ENCODE measurements around the gene USP25.
A peak's percentile ranks its signal among the peaks of the same experiment; 100 is the strongest.

USP25 gene

DNA sequence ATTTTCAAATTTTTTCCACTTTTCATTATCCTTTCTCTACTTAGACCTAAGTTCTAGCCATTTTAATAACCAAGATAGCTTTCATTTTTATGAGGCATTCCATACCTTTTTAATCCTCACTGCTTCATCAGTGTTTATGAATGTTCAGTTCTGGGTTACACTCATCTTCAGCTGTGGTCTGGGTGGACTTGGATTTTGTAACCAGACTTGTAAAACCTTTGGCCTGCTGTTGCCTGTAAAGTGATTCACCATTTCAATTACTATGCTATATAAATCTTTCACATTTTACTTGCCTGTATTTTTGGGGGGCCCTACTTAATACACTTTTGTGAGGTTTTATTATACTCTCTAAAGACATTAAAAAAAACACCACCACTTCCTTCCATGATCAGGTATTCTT is 46.2 kb downstream of the USP25 start:
- Mint-ChIP-seq H3K36me3 (ENCODE audit: low read depth) (peaks cover 41% of the 10 kb centered on the region), H3K27ac (peak overlapping the region in 2 of 3 experiments; percentile 22 to 45), H3K4me3 (no peak overlapping the region), H3K9me3 (peaks cover 5% of the 10 kb centered on the region), H3K27me3 (ENCODE audit: low read depth) (no peaks in the 10 kb centered on the region), H3K4me1 (peaks cover 30% of the 10 kb centered on the region)
- TF ChIP-seq, protein P1, sequence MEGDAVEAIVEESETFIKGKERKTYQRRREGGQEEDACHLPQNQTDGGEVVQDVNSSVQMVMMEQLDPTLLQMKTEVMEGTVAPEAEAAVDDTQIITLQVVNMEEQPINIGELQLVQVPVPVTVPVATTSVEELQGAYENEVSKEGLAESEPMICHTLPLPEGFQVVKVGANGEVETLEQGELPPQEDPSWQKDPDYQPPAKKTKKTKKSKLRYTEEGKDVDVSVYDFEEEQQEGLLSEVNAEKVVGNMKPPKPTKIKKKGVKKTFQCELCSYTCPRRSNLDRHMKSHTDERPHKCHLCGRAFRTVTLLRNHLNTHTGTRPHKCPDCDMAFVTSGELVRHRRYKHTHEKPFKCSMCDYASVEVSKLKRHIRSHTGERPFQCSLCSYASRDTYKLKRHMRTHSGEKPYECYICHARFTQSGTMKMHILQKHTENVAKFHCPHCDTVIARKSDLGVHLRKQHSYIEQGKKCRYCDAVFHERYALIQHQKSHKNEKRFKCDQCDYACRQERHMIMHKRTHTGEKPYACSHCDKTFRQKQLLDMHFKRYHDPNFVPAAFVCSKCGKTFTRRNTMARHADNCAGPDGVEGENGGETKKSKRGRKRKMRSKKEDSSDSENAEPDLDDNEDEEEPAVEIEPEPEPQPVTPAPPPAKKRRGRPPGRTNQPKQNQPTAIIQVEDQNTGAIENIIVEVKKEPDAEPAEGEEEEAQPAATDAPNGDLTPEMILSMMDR (IDR thresholded peaks at IDR 0.05; ENCODE audit: unreplicated experiment in 3 of 3): no peak

DNA sequence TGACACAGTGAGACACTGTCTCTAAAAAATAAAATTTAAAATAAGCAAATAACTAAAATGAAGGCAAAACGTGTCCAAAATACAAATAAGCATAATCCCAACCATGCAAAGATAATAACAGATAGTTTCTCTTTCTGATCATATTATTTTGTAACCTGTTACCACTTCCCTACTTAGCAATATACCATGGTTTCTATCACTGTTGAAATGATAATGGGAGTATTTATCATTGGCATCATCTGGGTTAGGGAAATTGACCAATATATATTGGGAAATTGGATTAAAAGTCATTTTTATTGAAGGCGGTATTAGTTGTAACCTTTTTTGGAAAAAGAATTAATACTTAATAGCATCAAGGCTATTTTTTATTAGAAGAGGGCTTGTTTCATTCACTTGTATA is 47.0 kb downstream of the USP25 start:
- TF ChIP-seq, protein P1 (IDR thresholded peaks at IDR 0.05; ENCODE audit: unreplicated experiment in 3 of 3): no peak
- peaks cover 8% of the 10 kb centered on the region for H3K9me3 Mint-ChIP-seq

DNA sequence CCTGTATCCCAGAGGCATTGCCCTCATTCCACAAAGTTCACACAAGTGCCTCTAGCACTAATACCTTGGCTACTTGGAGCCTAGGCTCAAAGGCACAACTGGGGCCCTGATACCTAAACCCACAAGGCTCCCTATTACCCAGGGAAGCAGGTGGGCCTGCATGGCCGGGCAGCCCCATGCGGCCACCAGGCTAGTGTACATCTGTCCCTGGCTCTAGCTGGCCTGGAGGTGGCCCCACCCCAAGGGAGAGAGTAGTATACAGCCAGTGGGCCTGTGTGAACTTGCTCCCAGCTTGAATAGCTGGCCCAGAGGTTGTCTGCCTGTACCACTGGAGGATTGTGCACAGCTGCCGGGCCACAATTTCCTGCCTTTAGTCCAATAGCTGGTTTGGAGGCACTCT is 52.2 kb downstream of the USP25 start:
- peaks cover 54% of the 10 kb centered on the region for H3K36me3 Mint-ChIP-seq (ENCODE audit: low read depth)
- H3K27me3 Mint-ChIP-seq (ENCODE audit: low read depth): no peaks in the 10 kb centered on the region
- H3K4me3 Mint-ChIP-seq: no peak overlapping the region
- H3K4me1 Mint-ChIP-seq: peaks cover 17% of the 10 kb centered on the region
- TF ChIP-seq, protein P1 (IDR thresholded peaks at IDR 0.05; ENCODE audit: unreplicated experiment in 3 of 3): no peak
- H3K9me3 Mint-ChIP-seq: peaks cover 21% of the 10 kb centered on the region
- no peak overlapping the region for H3K27ac Mint-ChIP-seq

More for the DNA sequence above, 47.0 kb downstream of the USP25 start:
- peaks cover 42% of the 10 kb centered on the region for H3K36me3 Mint-ChIP-seq (ENCODE audit: low read depth)
- H3K4me3 Mint-ChIP-seq: no peak overlapping the region
- peaks cover 26% of the 10 kb centered on the region for H3K4me1 Mint-ChIP-seq
- no peaks in the 10 kb centered on the region for H3K27me3 Mint-ChIP-seq (ENCODE audit: low read depth)
- no peak overlapping the region for H3K27ac Mint-ChIP-seq

DNA sequence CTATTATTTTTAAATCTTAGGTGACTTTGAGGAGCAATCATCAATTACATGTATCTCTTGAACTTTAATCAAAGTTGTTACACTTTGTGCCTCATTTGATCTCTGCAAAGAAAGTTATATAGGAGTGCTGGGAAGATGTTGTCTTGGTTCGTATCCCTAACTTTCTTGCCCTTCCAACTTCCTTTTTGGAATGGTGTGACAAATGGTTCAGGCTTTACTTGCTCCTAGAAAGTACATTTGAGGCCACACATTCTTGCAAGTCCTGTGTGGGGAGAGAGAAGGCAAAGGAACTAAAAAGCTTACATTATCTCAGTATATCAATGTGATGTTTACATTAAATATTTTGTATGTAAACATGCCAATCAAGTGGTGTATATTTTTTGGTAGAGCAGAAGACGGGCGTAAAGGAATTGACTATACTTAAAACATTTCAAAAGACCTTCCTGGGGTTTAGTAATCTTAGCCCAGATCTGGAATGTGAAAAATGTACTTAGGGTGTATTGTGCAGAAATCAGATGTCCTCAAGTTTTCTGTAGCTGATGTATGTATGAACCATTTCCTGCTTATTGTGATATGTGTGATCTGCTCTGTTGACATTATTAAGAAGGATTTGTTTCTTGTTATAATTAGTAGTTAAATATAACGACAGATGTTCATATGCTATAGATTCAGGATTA is 59.2 kb downstream of the USP25 start:
- TF ChIP-seq, protein P1 (IDR thresholded peaks at IDR 0.05; ENCODE audit: unreplicated experiment in 3 of 3): no peak
- Mint-ChIP-seq H3K36me3 (ENCODE audit: low read depth) (peaks cover 37% of the 10 kb centered on the region), H3K27me3 (ENCODE audit: low read depth) (no peaks in the 10 kb centered on the region), H3K9me3 (peaks cover 4% of the 10 kb centered on the region), H3K4me1 (peaks cover 12% of the 10 kb centered on the region), H3K4me3 (no peak overlapping the region), H3K27ac (no peak overlapping the region)

DNA sequence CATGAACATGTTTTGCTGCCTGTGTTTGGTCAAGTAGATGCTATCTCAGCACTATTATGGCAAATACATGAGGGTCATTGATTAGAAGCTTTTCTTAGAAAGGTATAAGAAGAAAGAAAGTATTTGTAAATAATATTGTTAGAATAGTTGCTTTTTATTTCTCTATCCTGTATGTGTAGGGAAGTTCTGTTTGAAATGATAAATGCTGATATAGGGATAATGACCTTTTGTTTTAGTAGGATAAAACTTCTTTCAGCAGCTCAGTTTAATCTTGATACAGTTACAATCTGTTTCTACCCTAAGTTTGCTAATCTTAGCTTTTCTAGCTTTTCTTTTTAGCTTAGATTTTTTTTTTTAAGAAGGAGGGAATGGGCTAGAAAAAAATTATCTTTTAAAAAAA is 63.3 kb downstream of the USP25 start:
- no peak overlapping the region for H3K4me3 Mint-ChIP-seq
- H3K9me3 Mint-ChIP-seq: no peaks in the 10 kb centered on the region
- H3K27ac Mint-ChIP-seq: no peak overlapping the region
- peaks cover 15% of the 10 kb centered on the region for H3K4me1 Mint-ChIP-seq
- TF ChIP-seq, protein P1 (IDR thresholded peaks at IDR 0.05; ENCODE audit: unreplicated experiment in 3 of 3): no peak
- peaks cover 32% of the 10 kb centered on the region for H3K36me3 Mint-ChIP-seq (ENCODE audit: low read depth)
- H3K27me3 Mint-ChIP-seq (ENCODE audit: low read depth): no peaks in the 10 kb centered on the region

All from nephron (organoid).